ENCODE measurements around the gene WDR37. TPM values are rescaled to one million over a fixed set of nuclear protein-coding genes. Genes with fewer than 3 reads are reported as not detected.

The WDR37 gene
- total RNA-seq, 2 experiments from 2014 or later: 17.2 to 17.9 TPM

DNA sequence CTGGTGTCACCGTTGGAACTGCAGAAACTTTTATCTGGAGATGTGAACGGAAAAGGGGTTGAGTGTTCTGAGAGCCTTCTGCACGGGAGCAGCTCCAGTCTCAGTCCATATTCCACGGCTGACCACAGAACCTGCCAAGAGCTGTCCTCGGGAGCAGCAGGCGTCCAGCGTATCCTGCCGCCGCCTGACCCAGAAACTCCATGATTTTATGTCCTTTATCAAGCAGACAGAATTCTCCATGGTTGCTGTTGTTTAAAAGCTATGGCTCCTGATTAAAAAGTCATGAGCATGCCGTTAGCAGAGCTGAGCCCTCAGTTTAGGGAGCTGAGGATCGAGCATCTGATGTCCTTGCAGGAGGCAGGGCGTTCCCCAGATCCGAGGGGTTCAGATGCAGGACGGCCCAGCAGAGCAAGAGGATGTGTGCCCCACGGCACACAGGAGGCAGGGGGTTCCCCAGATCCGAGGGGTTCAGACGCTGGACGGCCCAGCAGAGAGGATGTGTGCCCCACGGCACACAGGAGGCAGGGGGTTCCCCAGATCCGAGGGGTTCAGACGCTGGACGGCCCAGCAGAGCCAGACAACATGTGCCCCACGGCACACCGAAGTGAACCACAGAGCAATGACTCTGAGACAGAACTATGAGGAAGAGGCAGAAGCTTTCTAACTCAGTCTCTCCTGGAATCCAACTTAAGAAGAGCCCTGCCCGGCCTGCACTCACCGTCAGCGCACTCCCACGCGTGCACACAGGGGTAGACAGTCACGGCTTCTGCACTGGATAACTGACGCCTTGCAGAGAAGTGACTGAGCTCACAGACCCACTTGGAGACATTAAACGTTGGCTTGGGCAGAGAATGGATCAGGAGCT is 96.4 kb downstream of the WDR37 start:
- H3K4me1 Mint-ChIP-seq (ENCODE audit: low read depth): peaks cover 15% of the 10 kb centered on the region
- DNase-seq (no peak), ATAC-seq (no peak)
- POLR2A ChIA-PET: interaction anchor here (0.8 kb wide), 1 partner anchor 11 kb away, joined by 3 read pairs; no protein-coding TSS in a partner anchor
- H3K9me3 Mint-ChIP-seq: no peaks in the 10 kb centered on the region
- TF ChIP-seq, protein P1, sequence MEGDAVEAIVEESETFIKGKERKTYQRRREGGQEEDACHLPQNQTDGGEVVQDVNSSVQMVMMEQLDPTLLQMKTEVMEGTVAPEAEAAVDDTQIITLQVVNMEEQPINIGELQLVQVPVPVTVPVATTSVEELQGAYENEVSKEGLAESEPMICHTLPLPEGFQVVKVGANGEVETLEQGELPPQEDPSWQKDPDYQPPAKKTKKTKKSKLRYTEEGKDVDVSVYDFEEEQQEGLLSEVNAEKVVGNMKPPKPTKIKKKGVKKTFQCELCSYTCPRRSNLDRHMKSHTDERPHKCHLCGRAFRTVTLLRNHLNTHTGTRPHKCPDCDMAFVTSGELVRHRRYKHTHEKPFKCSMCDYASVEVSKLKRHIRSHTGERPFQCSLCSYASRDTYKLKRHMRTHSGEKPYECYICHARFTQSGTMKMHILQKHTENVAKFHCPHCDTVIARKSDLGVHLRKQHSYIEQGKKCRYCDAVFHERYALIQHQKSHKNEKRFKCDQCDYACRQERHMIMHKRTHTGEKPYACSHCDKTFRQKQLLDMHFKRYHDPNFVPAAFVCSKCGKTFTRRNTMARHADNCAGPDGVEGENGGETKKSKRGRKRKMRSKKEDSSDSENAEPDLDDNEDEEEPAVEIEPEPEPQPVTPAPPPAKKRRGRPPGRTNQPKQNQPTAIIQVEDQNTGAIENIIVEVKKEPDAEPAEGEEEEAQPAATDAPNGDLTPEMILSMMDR (IDR thresholded peaks at IDR 0.05): no peak
- H3K27me3 Mint-ChIP-seq: peaks cover 3% of the 10 kb centered on the region
- intact Hi-C loops (cut with micrococcal nuclease): no loop called here
- CTCF ChIA-PET: interaction anchor here (1.0 kb wide), 1 partner anchor 216 kb away, joined by 3 read pairs; no protein-coding TSS in a partner anchor
- no peak overlapping the region for H3K27ac Mint-ChIP-seq
- no peaks in the 10 kb centered on the region for H3K36me3 Mint-ChIP-seq (ENCODE audit: low read depth)
- H3K4me3 Mint-ChIP-seq: no peak overlapping the region

DNA sequence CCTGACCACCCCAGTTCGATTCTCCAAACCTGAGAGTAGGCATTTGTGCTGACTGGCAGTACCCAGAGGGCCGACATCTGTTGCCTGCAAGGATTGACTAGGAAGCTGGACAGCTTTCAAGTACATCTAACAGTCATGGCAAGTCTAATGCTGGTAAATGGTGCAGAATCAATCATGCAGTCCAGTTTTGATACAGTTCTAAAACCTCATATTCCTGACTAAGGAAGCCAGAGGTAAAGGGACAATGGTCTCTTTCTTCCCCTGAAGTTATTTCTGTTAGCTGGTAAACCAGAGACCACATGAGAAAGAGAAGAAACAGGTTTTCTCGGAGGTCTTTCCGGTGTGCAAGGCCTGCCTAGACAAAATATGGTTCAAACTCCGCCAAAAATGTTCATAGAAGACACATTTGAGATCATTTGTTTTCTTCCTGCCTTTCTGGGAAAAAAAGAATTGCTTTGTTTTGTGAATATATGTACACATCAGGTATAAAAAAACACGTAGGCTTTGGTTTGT is 97.1 kb downstream of the WDR37 start:
- DNase-seq (no peak), ATAC-seq (no peak)
- peaks cover 3% of the 10 kb centered on the region for H3K27me3 Mint-ChIP-seq
- ChIA-PET CTCF (interaction anchor here (1.0 kb wide), 1 partner anchor 216 kb away, joined by 3 read pairs; no protein-coding TSS in a partner anchor), POLR2A (interaction anchor here (0.8 kb wide), 1 partner anchor 11 kb away, joined by 3 read pairs; no protein-coding TSS in a partner anchor)
- H3K4me3 Mint-ChIP-seq: no peak overlapping the region
- H3K36me3 Mint-ChIP-seq (ENCODE audit: low read depth): no peaks in the 10 kb centered on the region
- TF ChIP-seq, protein P1 (IDR thresholded peaks at IDR 0.05): no peak
- H3K4me1 Mint-ChIP-seq (ENCODE audit: low read depth): peaks cover 15% of the 10 kb centered on the region
- intact Hi-C loops (cut with micrococcal nuclease): no loop called here
- no peaks in the 10 kb centered on the region for H3K9me3 Mint-ChIP-seq
- H3K27ac Mint-ChIP-seq: no peak overlapping the region

DNA sequence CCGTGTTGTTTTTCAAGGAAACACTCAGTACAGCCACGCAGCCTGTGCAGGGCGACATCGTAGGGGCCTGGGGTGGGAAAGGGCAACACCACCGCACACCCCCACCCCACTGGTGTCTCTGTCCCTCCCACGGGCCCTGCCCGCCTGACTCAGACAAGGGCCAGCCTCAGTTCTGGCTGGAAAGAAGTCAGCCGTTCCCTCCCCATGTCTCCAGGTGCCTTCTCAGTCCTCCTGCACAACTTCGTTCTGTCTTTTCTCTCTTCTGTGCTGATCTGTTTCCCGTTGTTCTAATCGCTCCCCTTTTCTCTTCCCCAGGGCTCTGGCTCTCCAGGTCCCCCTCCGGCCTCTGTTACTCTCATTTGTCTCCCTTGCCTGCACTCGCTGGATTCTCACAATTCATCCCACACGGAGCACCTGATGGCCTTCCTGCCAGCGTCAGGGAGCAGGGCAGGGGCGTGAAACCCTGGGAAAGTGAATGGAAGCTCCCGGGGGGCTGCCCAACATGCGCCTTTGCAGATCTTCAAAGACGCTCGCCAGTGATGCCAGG is 97.7 kb downstream of the WDR37 start:
- ChIA-PET CTCF (interaction anchor here (1.0 kb wide), 1 partner anchor 215 kb away, joined by 3 read pairs; no protein-coding TSS in a partner anchor), POLR2A (no interaction called here)
- intact Hi-C loops (cut with micrococcal nuclease): no loop called here
- DNase-seq (no peak), ATAC-seq (no peak)
- no peak overlapping the region for H3K27ac Mint-ChIP-seq
- H3K36me3 Mint-ChIP-seq (ENCODE audit: low read depth): no peaks in the 10 kb centered on the region
- H3K9me3 Mint-ChIP-seq: no peaks in the 10 kb centered on the region
- H3K4me1 Mint-ChIP-seq (ENCODE audit: low read depth): peaks cover 15% of the 10 kb centered on the region
- peaks cover 3% of the 10 kb centered on the region for H3K27me3 Mint-ChIP-seq
- TF ChIP-seq, protein P1 (IDR thresholded peaks at IDR 0.05): no peak
- no peak overlapping the region for H3K4me3 Mint-ChIP-seq

DNA sequence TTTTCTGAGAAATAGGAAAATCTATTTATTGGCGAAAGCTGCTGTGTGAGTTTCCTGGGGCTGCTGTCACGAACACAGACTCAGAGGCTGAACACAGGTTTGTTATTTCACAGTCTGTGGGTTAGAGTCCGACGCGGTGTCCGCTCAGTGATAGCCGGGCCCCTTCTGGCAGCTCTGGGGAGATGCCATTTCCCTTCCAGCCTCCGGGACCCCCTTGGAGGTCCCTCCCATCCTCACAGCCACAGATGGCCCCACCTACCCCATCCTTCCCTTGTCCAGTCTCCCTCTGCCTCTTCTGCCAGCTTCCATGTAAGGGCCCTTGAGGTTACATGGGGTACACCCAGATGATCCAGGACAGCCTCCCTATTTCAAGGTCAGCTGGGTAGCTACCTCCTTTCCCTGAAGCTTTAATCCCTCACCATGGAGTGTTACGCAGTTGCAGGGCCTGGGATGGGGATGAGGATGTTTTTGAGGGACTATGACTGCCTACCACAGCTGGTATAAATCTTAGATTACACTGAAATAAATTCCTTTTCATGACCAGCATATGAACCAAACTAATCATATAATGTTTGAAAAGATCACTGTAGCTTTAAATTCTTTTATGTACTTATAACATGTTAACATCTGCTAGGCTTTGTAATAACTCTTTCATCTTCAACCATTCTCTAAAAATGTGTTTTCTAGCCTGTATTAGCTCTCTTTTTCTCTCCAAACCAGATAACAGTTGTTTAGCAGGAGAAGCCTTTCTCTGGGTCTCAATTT is 98.5 kb downstream of the WDR37 start:
- Mint-ChIP-seq H3K36me3 (ENCODE audit: low read depth) (no peaks in the 10 kb centered on the region), H3K27me3 (peaks cover 3% of the 10 kb centered on the region), H3K4me3 (no peak overlapping the region), H3K27ac (no peak overlapping the region), H3K4me1 (ENCODE audit: low read depth) (peaks cover 10% of the 10 kb centered on the region), H3K9me3 (no peaks in the 10 kb centered on the region)
- intact Hi-C loops (cut with micrococcal nuclease): no loop called here
- no peak for DNase-seq
- ChIA-PET POLR2A (interaction anchor here (1.0 kb wide), 1 partner anchor 45 kb away, joined by 3 read pairs; no protein-coding TSS in a partner anchor), CTCF (interaction anchor here (0.9 kb wide), 1 partner anchor 45 kb away, joined by 3 read pairs; no protein-coding TSS in a partner anchor)
- ATAC-seq: no peak
- TF ChIP-seq, protein P1 (IDR thresholded peaks at IDR 0.05): no peak
